Activated T-helper 2 cell treated with anti-CD3 and anti-CD28 coated beads, Interferon-gamma antibody, Interleukin-2, Interleukin-4, amounts not matched to agents 10 μg/mL and 5 μg/mL and 100 μg/mL, durations not matched to agents 14 hours and 24 hours and 36 hours (primary cell): Measurements from ENCODE around the gene DEFB131A. TPM values are rescaled to one million over a fixed set of nuclear protein-coding genes. Genes with fewer than 3 reads are reported as not detected.
"Not testable (repeated sequence)": the region's sequence is repeated elsewhere in the genome, so short reads cannot be mapped to it uniquely, and the experiment has no call there.

Experiments used
- DNase-seq: peaks from one replicate; pipeline ENCODE4 v3.0.0; 2021; ENCODE audit warnings: low spot score
- H3K27ac Mint-ChIP-seq: one replicate; pipeline ENCODE4 v1.8.0; 2021; ENCODE audit warnings: mixed read lengths
- H3K27me3 Mint-ChIP-seq: one replicate; pipeline ENCODE4 v1.8.0; 2021; ENCODE audit warnings: low read depth, mixed read lengths
- H3K36me3 Mint-ChIP-seq: one replicate; pipeline ENCODE4 v1.8.0; 2021; ENCODE audit warnings: low read depth, mixed read lengths
- H3K4me1 Mint-ChIP-seq: one replicate; pipeline ENCODE4 v1.8.0; 2021; ENCODE audit warnings: low read depth, mixed read lengths
- H3K4me3 Mint-ChIP-seq: one replicate; pipeline ENCODE4 v1.8.0; 2021; ENCODE audit warnings: low read depth, mild to moderate bottlenecking, moderate library complexity, mixed read lengths
- H3K9me3 Mint-ChIP-seq: one replicate; pipeline ENCODE4 v1.8.0; 2021; ENCODE audit warnings: mixed read lengths
- intact Hi-C: fragments of 100-400 bp; cut with micrococcal nuclease; formaldehyde crosslinking; loops from one replicate; pipeline ENCODE4 v1.15.1; 2023
- total RNA-seq: library from RNA; stranded (reverse); gene quantifications from 2 replicates; pipeline ENCODE4 v1.2.3, GENCODE V29; 2022

The DEFB131A gene
- total RNA-seq, 1 donor from 2014 or later, result not detected

DNA sequence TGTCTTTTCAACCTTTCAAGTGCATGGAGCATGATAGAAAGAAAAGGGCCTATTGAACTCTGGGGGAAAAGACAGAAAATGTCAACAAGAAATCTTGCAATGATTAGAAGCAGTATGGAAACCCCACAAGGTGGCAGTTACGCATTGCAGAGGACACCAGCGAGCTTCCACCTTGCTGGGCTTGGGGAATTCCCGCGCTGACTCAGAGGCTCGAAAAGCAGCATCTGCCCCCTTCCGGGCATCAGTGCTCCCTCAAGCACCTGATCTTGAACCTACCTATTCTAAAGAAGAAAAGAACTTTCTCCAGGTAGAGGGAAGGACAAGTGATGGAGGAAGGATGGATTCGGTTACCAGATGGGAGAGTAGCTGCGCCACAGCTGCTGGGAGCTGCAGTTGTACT, 35.3 kb downstream of the DEFB131A start:
- DNase-seq, H3K9me3 Mint-ChIP-seq, H3K27me3 Mint-ChIP-seq, H3K27ac Mint-ChIP-seq, H3K4me3 Mint-ChIP-seq, H3K4me1 Mint-ChIP-seq, H3K36me3 Mint-ChIP-seq, intact Hi-C loops: not testable (repeated sequence)

DNA sequence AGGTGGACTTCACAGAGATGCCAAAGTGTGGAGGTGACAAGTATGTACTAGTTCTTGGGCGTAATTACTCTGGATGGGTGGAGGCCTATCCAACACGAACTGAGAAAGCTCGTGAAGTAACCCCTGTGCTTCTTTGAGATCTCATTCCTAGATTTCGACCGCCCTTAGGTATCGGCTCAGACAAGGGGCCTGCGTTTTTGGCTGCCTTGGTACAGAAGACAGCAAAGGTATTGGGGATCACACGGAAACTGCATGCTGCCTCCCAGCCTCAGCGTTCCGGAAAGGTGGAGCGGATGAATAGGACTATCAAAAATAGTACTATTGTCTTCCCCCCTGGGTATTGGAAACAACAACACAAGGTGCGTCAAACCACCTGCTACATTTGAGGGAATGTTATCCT, 35.9 kb downstream of the DEFB131A start:
- intact Hi-C loops, H3K9me3 Mint-ChIP-seq, DNase-seq, H3K27me3 Mint-ChIP-seq, H3K4me1 Mint-ChIP-seq, H3K36me3 Mint-ChIP-seq, H3K27ac Mint-ChIP-seq, H3K4me3 Mint-ChIP-seq: not testable (repeated sequence)

DNA sequence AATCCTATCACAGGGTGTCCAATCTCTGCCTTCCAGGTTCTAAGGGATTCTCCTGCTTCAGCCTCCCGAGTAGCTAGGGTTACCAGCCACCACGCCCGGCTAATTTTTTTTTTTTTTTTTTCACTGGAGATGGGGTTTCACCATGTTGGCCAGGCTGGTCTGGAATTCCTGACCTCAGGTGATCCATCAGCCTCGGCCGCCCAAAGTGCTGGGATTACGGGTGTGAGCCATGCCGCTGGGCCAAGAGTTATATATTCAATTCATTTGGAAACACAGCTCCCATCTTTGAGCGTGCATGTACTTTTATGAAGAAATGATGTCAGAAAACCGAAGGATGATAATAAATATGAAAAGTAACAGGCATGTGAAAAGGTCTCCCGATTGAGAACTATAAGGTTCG, 38.7 kb downstream of the DEFB131A start:
- H3K36me3 Mint-ChIP-seq, H3K27ac Mint-ChIP-seq, H3K9me3 Mint-ChIP-seq, H3K4me1 Mint-ChIP-seq, DNase-seq, H3K4me3 Mint-ChIP-seq, intact Hi-C loops, H3K27me3 Mint-ChIP-seq: not testable (repeated sequence)

DNA sequence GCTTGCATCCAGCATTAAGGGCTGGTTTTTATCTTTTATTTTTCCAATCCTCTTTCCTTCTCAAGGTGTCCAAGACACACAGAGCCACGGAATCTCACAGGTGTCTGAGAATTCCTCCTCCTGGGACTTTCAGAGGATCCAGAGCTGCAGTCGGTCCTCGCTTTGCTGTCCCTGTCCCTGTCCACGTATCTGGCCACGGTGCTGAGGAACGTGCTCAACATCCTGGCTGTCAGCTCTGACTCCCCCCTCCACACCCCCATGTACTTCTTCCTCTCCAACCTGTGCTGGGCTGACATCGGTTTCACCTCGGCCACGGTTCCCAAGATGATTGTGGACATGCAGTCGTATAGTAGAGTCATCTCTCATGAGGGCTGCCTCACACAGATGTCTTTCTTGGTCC, 39.5 kb downstream of the DEFB131A start:
- H3K36me3 Mint-ChIP-seq, H3K4me1 Mint-ChIP-seq, H3K9me3 Mint-ChIP-seq, H3K4me3 Mint-ChIP-seq, DNase-seq, intact Hi-C loops, H3K27me3 Mint-ChIP-seq, H3K27ac Mint-ChIP-seq: not testable (repeated sequence)

DNA sequence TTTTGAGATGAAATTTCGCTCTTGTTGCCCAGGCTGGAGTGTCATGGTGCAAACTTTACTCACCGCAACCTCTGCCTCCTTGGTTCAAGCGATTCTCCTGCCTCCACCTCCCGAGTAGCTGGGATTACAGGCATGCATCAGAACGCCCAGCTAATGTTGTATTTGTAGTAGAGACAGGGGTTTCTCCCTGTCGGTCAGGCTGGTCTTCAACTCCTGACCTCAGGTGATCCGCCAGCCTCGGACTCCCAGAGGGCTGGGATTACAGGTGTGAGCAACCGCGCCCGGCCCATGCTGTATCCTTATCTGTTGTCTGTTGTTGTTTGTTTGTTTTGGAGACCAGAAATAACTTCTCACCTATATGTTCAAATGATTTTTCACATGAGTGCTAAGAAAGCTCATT, 42.7 kb downstream of the DEFB131A start:
- intact Hi-C loops, H3K27ac Mint-ChIP-seq, H3K36me3 Mint-ChIP-seq, H3K9me3 Mint-ChIP-seq, H3K27me3 Mint-ChIP-seq, H3K4me1 Mint-ChIP-seq, DNase-seq, H3K4me3 Mint-ChIP-seq: not testable (repeated sequence)

DNA sequence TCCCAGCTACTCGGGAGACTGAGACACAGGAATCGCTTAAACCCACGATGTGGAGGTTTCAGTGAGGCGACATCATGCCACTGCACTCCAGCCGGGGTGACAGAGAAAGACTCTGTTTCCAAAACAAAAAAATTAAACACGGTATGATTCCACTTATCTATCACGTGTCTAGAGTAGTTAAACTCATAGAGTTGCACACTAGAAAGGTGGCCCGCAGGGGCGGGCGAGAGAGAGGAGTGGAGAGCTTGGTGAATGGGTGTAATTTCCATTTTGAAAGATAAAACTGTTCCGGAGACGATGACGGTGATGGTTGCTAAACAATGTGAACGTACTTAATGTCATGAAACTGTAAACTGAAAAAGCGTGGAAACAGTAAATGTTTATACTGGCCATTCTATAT, 44.6 kb downstream of the DEFB131A start:
- H3K27me3 Mint-ChIP-seq, H3K4me3 Mint-ChIP-seq, H3K36me3 Mint-ChIP-seq, DNase-seq, H3K9me3 Mint-ChIP-seq, H3K4me1 Mint-ChIP-seq, intact Hi-C loops, H3K27ac Mint-ChIP-seq: not testable (repeated sequence)

DNA sequence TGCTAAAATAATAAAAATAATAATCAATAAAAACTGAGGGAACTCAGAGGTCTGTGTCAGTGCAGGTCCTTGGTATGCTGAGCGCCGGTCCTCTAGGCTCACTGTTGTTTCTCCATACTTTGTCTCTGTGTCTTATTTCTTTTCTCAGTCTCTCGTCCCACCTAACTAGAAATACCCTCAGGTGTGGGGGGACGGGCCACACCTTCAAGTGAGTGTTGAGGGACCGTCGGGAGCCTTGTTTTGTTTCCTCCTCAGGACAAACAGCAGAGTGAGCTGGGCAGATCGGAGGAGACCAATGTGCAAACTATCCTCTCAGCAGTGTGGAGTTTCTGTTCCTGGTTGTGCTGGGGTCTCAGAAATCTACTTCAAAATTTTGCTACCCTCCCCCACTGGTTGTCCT, 46.3 kb downstream of the DEFB131A start:
- intact Hi-C loops, H3K36me3 Mint-ChIP-seq, H3K9me3 Mint-ChIP-seq, DNase-seq, H3K4me3 Mint-ChIP-seq, H3K27ac Mint-ChIP-seq, H3K4me1 Mint-ChIP-seq, H3K27me3 Mint-ChIP-seq: not testable (repeated sequence)

DNA sequence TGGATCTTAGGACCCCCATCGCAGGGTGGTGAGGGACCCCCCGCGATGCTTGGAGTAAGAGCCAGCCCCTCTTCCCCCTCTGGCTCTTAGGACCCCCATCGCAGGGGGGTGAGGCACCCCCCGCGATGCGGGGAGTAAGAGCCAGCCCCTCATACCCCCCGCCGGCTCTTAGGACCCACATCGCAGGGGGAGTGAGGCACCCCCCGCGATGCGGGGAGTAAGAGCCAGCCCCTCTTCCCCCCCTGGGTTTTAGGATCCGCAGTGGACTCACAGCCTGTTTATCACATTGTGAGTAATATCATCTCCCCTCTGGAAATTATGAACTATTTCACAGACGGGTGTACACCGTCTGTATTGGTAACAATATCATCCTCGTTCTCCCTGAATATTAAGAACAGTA, 46.8 kb downstream of the DEFB131A start:
- H3K9me3 Mint-ChIP-seq, H3K4me3 Mint-ChIP-seq, H3K27me3 Mint-ChIP-seq, H3K27ac Mint-ChIP-seq, H3K36me3 Mint-ChIP-seq, H3K4me1 Mint-ChIP-seq, intact Hi-C loops, DNase-seq: not testable (repeated sequence)

DNA sequence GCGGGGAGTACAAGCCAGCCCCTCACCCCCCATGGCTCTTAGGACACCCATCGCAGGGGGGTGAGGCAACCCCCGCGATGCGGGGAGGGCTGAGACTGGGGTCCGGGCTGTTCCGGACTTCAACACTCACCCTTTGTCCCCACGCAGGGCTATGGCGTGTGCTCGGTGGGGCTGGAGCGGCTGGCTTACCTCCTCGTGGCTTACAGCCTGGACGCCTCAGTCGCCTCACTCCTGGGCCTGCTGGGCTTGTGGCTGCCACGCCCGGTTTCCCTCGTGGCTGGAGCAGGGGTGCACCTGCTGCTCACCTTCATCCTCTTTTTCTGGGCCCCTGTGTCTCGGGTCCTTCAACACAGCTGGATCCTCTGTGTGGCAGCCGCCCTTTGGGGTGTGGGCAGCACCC, 49.4 kb downstream of the DEFB131A start:
- DNase-seq, H3K36me3 Mint-ChIP-seq, intact Hi-C loops: not testable (repeated sequence)

DNA sequence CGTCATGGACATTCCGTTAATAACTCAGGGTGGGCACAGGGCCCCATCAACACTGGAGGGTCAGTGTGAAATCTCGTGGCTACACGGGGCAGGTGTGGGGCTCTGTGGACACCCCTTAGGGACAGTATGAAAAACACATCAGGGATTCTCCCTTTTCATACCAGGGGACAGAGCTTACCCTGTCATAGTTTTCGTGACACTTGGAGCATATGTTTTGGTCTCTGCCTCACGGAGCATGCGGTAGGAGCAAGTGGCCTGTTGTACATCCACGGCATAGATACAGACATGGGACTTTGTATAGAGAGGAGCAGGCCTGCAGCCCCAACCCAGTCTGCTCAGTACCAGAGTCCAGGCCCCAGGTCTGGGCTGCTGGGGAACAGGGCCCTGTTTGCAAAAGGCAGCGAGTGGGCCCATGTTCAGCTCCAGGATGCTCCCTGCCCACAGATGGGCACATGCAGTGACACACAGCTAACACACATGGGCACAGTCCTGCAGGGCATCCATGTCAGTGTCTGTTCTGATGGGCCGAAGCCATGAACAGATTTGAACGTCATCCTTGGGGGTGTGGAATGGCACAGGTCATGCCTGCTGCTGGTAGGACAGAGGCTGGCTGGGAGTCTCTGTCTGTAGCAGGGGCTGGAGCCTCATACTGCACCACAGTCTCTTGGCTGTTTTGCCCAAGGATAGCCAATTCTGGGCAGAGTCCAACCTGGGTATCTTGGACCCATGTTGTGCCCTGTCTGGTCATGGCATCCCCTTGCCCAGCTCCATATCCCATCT, 50.2 kb downstream of the DEFB131A start:
- H3K9me3 Mint-ChIP-seq, intact Hi-C loops, H3K4me1 Mint-ChIP-seq, H3K36me3 Mint-ChIP-seq, H3K27ac Mint-ChIP-seq, H3K4me3 Mint-ChIP-seq, DNase-seq: not testable (repeated sequence)
- H3K27me3 Mint-ChIP-seq, result peaks cover 13% of the 10 kb centered on the region

More for the DNA sequence above, 49.4 kb downstream of the DEFB131A start:
- H3K27me3 Mint-ChIP-seq, result peaks cover 10% of the 10 kb centered on the region
- H3K4me3 Mint-ChIP-seq, H3K9me3 Mint-ChIP-seq, H3K27ac Mint-ChIP-seq, H3K4me1 Mint-ChIP-seq: not testable (repeated sequence)

DNA sequence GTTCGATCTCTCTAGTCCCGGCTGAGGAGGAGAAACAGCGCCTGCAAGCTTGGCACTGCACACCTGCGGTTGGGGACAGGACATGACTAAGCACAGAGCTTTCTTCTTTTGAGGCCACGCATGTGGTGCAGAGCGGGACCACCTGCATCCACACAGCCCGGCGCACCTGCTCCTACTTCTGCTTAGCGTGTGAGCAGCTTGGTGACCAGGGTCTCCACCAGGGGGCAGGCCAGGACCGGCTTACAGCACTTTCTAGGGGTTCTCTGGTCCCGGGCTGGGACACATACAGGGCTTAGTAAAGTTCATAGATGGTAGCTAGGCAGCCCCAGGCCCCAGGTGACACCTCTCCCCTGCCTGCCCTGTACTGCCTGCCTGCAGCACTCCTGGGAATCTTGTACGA, 51.2 kb downstream of the DEFB131A start:
- H3K9me3 Mint-ChIP-seq, H3K4me3 Mint-ChIP-seq, H3K27ac Mint-ChIP-seq, H3K36me3 Mint-ChIP-seq, H3K4me1 Mint-ChIP-seq, intact Hi-C loops: not testable (repeated sequence)
- H3K27me3 Mint-ChIP-seq, result peaks cover 13% of the 10 kb centered on the region
- peak; percentile 43 for DNase-seq

DNA sequence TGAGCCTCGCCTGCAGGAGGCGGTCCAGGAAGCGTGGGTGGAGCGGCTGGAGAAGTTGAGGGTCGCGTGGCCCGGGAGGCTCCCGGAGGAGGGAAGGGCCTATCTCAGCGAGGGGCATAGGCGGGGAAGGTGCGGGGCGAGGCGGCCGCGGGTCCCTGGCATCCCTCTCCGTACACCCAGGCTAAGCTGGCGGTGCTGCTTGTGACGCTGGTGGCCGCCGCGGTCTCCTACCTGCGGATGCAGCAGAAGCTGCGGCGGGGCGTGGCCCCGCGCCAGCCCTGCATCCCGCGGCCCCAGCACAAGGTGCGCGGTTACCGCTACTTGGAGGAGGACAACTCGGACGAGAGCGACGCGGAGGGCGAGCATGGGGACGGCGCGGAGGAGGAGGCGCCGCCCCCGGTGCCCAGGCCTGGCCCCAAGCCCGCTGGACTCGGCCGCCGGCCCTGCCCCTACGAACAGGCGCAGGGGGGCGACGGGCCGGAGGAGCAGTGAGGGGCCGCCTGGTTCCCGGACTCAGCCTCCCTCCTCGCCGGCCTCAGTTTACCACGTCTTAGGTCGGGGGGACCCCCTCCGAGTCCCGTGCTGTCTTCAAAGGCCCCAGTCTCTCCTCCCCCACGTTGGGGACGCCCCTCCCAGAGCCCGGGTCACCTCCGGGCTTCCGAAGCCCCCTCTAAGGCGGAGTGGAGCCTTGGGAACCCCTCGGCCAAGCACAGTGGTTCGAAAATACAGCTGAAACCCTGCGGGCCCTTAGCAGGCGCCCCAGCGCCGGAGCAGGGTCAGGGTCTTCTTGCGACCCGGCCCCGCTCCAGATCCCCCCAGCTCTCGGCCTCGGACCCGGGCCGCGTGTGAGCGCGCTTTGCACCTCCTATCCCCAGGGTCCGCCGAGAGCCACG, 53.6 kb downstream of the DEFB131A start:
- intact Hi-C loops, H3K4me3 Mint-ChIP-seq, H3K27ac Mint-ChIP-seq, H3K4me1 Mint-ChIP-seq, DNase-seq, H3K9me3 Mint-ChIP-seq, H3K36me3 Mint-ChIP-seq: not testable (repeated sequence)
- peaks cover 13% of the 10 kb centered on the region for H3K27me3 Mint-ChIP-seq

DNA sequence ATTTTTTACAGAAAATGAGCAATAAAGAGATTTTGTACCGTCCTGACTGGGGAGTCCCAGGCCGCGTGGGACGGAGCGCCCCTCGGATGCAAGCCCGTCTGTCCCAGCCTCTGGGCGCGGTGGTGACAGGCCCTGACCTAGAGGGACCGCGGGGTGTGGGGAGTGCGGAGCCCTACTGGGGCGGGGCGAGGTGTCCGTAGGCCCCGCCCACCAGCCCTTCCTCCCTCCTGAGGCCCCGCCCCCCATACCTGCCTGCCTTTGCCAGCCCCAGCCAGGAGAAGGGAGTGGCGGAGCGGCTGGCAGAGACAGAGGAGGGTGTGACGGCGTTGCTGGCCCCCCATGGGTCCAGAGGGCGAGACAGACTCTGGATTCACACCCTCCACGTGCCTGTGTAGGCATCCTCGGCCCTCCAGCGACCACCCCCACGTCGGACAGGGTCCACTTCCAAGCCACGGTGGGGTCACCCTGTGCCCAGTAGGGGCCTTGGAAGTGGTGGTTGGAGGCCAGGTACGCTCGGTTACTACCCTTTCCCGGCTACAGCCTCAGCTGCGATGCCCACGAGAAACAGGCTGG, 54.3 kb downstream of the DEFB131A start:
- H3K27ac Mint-ChIP-seq, H3K36me3 Mint-ChIP-seq, H3K4me1 Mint-ChIP-seq, intact Hi-C loops, H3K4me3 Mint-ChIP-seq, H3K9me3 Mint-ChIP-seq, DNase-seq: not testable (repeated sequence)
- H3K27me3 Mint-ChIP-seq, result peaks cover 13% of the 10 kb centered on the region
